Neural progenitor cell (in vitro differentiated cells): ENCODE results near the gene ABHD4.
A peak's percentile ranks its signal among the peaks of the same experiment; 100 is the strongest.

Source experiments
- EZH2 ChIP-seq: fragments of 200-600 bp; sonication (generic); IDR thresholded peaks from 2 replicates; pipeline ENCODE4 v1.6.1; 2017; ENCODE audit warnings: antibody characterized with exemption, mild to moderate bottlenecking, moderate library complexity
- EZH2phosphoT487 ChIP-seq: fragments of 200-600 bp; sonication (generic); IDR thresholded peaks from 2 replicates; pipeline ENCODE4 v1.6.1; 2017; ENCODE audit warnings: antibody characterized with exemption
- TF ChIP-seq, protein P1 (sequence below): fragments of 200-600 bp; sonication (generic); IDR thresholded peaks from 2 replicates; pipeline ENCODE4 v1.5.1; 2017; ENCODE audit warnings: antibody characterized with exemption, mild to moderate bottlenecking

DNA sequence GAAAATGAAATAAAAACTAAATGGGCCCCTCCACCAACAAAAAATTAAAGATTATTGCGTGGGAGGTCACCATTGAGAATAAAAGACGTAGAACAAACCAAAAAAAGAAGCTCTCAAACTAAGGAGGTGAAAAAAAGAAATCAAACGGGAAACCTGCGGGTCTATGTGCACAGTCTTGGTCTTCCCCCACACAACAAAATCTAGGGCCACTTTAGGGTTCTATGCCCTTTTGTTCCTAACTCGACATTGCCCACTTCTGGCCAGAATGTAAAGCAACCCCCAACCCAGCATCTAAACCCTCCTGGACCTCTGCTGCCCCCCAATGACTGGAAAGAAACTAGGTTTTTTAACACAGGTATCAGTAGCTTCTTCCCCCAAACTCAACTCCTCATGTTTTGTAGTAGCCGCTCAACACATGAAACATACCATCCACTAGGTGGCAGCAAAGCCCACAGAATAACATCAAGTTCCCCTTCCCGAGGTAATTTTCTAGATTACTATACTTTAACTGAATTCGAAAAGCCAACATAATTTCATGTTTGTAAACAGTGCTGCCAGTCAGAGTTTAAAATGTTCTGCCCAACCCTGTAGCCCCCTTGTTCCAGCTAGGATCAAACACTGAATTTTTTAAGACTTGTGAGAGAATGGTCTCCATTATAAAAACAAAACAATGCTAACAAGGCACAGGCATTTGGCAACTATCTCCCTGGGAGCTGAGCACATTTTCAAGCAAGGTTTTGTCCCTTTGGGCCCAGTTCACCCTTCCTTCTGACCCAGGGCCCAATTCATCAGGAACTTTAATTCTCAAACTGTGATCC is 27.8 kb upstream of the ABHD4 start:
- TF ChIP-seq, protein P1, sequence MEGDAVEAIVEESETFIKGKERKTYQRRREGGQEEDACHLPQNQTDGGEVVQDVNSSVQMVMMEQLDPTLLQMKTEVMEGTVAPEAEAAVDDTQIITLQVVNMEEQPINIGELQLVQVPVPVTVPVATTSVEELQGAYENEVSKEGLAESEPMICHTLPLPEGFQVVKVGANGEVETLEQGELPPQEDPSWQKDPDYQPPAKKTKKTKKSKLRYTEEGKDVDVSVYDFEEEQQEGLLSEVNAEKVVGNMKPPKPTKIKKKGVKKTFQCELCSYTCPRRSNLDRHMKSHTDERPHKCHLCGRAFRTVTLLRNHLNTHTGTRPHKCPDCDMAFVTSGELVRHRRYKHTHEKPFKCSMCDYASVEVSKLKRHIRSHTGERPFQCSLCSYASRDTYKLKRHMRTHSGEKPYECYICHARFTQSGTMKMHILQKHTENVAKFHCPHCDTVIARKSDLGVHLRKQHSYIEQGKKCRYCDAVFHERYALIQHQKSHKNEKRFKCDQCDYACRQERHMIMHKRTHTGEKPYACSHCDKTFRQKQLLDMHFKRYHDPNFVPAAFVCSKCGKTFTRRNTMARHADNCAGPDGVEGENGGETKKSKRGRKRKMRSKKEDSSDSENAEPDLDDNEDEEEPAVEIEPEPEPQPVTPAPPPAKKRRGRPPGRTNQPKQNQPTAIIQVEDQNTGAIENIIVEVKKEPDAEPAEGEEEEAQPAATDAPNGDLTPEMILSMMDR: peak; percentile 96
- TF ChIP-seq EZH2 (no peak), EZH2phosphoT487 (no peak)
